OCI-LY3 (cell line): Measurements from ENCODE around the gene PARP12.

ENCODE experiments used
- EZH2phosphoT487 ChIP-seq: fragments of 200-600 bp; shearing (Covaris generic); IDR thresholded peaks from 2 replicates; pipeline ENCODE4 v1.6.1; 2018; ENCODE audit warnings: antibody characterized with exemption, mixed run types, low read depth
- TF ChIP-seq, protein P1 (sequence below): fragments of 200-600, 300-600 bp; sonication (generic); IDR thresholded peaks from 2 replicates; pipeline ENCODE4 v1.5.1; 2014; ENCODE audit warnings: antibody characterized with exemption, low read length, low read depth

DNA sequence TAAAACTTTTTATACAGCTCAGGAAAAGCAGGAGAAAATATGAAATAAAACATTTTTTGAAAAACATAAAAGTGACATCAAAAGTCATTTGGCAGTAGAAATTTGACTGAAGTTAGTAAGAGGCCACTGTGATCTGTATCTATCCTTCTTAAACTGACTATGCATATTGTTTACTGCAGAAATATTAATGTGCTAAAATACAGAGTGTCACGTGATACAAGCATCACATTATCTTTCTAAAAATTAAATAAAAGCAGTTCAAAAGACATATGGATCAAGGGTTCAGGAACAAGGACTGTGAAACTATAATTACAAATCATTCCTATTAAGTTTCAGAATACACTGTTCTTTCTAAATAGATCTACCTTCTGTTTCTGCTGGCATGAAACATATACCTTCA, 33.7 kb downstream of the PARP12 start:
- TF ChIP-seq, protein P1, sequence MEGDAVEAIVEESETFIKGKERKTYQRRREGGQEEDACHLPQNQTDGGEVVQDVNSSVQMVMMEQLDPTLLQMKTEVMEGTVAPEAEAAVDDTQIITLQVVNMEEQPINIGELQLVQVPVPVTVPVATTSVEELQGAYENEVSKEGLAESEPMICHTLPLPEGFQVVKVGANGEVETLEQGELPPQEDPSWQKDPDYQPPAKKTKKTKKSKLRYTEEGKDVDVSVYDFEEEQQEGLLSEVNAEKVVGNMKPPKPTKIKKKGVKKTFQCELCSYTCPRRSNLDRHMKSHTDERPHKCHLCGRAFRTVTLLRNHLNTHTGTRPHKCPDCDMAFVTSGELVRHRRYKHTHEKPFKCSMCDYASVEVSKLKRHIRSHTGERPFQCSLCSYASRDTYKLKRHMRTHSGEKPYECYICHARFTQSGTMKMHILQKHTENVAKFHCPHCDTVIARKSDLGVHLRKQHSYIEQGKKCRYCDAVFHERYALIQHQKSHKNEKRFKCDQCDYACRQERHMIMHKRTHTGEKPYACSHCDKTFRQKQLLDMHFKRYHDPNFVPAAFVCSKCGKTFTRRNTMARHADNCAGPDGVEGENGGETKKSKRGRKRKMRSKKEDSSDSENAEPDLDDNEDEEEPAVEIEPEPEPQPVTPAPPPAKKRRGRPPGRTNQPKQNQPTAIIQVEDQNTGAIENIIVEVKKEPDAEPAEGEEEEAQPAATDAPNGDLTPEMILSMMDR: no peak
- TF ChIP-seq EZH2phosphoT487: no peak
